ENCODE results near the gene C7orf33. TPM values are rescaled to one million over a fixed set of nuclear protein-coding genes. Genes with fewer than 3 reads are reported as not detected.

The C7orf33 gene
- polyA plus RNA-seq, 3 donors: 0.05 TPM; not detected in 2

DNA sequence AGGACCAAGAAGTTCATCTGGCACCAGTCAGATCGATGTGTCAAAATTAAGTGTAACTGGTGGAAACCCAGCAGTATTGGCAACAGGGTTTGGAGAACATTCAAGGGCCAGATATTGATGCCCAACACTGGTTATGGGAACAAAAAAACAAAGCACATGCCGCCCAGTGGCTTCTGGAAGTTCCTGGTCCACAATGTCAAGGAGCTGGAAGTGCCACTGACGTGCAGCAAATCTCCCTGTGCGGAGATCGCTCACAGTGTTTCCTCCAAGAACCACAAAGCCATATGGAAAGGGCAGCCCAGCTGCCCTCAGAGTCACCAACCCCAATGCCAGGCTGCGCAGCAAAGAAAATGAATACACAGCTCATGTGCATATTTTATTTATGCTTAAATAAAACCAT lies 10.1 kb upstream of the C7orf33 start:
- H3K27ac ChIP-seq (ENCODE audit: low read depth in 1 of 2, low read length in 2 of 2): no peak overlapping the region
- H3K9me3 ChIP-seq (replicated peaks in 1 of 2; ENCODE audit: control insufficient read depth in 1 of 2, insufficient read depth in 1 of 2, low read length in 2 of 2): no peaks in the 10 kb centered on the region
- no peak for DNase-seq
- Mint-ChIP-seq H3K4me3 (no peak overlapping the region), H3K4me1 (peaks cover 54% of the 10 kb centered on the region), H3K9me3 (peaks cover 0 to 2% (median 0%) of the 10 kb centered on the region in 7 donors), H3K36me3 (no peaks in the 10 kb centered on the region), H3K27me3 (ENCODE audit: low read depth in 3 of 3) (no peaks in the 10 kb centered on the region), H3K27ac (peak overlapping the region in 3 of 7 donors; percentile 46 to 88 (median 46))
- no peak overlapping the region for H2AFZ ChIP-seq (ENCODE audit: insufficient read depth, low read depth, low read length, poor library complexity, severe bottlenecking)
- no peaks in the 10 kb centered on the region for H4K20me1 ChIP-seq (ENCODE audit: insufficient read depth, low read length)
- no peaks in the 10 kb centered on the region for H3K27me3 ChIP-seq (ENCODE audit: control insufficient read depth in 2 of 2, insufficient read depth in 2 of 2, low read length in 2 of 2)
- intact Hi-C loops (cut with micrococcal nuclease): no loop called here
- no peak overlapping the region for H3K4me2 ChIP-seq (replicated peaks; ENCODE audit: extremely low read depth, low read length, poor library complexity, severe bottlenecking)
- H3K4me1 ChIP-seq (ENCODE audit: control insufficient read depth in 1 of 2, insufficient read depth in 2 of 2, low read length in 2 of 2): peaks cover 43 to 46% of the 10 kb centered on the region in 2 donors
- TF ChIP-seq, protein P1, sequence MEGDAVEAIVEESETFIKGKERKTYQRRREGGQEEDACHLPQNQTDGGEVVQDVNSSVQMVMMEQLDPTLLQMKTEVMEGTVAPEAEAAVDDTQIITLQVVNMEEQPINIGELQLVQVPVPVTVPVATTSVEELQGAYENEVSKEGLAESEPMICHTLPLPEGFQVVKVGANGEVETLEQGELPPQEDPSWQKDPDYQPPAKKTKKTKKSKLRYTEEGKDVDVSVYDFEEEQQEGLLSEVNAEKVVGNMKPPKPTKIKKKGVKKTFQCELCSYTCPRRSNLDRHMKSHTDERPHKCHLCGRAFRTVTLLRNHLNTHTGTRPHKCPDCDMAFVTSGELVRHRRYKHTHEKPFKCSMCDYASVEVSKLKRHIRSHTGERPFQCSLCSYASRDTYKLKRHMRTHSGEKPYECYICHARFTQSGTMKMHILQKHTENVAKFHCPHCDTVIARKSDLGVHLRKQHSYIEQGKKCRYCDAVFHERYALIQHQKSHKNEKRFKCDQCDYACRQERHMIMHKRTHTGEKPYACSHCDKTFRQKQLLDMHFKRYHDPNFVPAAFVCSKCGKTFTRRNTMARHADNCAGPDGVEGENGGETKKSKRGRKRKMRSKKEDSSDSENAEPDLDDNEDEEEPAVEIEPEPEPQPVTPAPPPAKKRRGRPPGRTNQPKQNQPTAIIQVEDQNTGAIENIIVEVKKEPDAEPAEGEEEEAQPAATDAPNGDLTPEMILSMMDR (IDR thresholded peaks at IDR 0.05): no peak
- no peaks in the 10 kb centered on the region for H3K79me2 ChIP-seq (ENCODE audit: insufficient read depth, low read length)
- no peaks in the 10 kb centered on the region for H3K36me3 ChIP-seq (replicated peaks in 1 of 2; ENCODE audit: control insufficient read depth in 1 of 2, insufficient read depth in 2 of 2, low read length in 2 of 2)
- 90% methylated on average over 6 of the region's 6 CpGs for WGBS (ENCODE audit: insufficient coverage)
- H3K4me3 ChIP-seq (replicated peaks in 1 of 3; ENCODE audit: low read depth in 2 of 3, low read length in 3 of 3): no peak overlapping the region
- H3K9ac ChIP-seq (ENCODE audit: insufficient read depth, low read length, poor library complexity, severe bottlenecking): no peak overlapping the region

DNA sequence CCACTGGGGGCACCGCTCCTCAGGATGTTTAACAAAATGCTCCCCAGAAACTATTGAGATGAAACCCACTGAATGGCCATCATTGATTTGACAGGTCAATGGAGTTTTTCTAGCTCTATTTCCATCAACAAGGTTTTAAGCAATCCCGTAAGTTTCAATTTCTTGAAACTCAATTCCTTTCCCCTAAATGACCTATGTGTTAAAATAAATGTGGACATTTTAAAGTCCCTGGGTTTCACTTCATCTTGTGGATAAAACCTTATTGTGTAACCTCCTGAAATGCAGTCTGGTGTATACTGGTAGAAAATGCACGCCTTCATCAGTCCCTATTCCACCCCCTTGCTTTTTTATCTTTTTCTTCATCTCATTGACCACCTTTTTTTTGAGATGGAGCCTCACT lies 8.9 kb upstream of the C7orf33 start:
- Histone ChIP-seq H3K79me2 (ENCODE audit: insufficient read depth, low read length) (no peaks in the 10 kb centered on the region), H3K9me3 (replicated peaks in 1 of 2; ENCODE audit: control insufficient read depth in 1 of 2, insufficient read depth in 1 of 2, low read length in 2 of 2) (no peaks in the 10 kb centered on the region), H4K20me1 (ENCODE audit: insufficient read depth, low read length) (no peaks in the 10 kb centered on the region), H3K36me3 (replicated peaks in 1 of 2; ENCODE audit: control insufficient read depth in 1 of 2, insufficient read depth in 2 of 2, low read length in 2 of 2) (no peaks in the 10 kb centered on the region), H3K4me3 (replicated peaks in 1 of 3; ENCODE audit: low read depth in 2 of 3, low read length in 3 of 3) (peak overlapping the region in 1 of 3 experiments; percentile 45), H3K27ac (ENCODE audit: low read depth in 1 of 2, low read length in 2 of 2) (peak overlapping the region; percentile 55 to 56), H3K9ac (ENCODE audit: insufficient read depth, low read length, poor library complexity, severe bottlenecking) (no peak overlapping the region), H3K4me1 (ENCODE audit: control insufficient read depth in 1 of 2, insufficient read depth in 2 of 2, low read length in 2 of 2) (peaks cover 42 to 44% of the 10 kb centered on the region in 2 donors), H3K27me3 (ENCODE audit: control insufficient read depth in 2 of 2, insufficient read depth in 2 of 2, low read length in 2 of 2) (no peaks in the 10 kb centered on the region), H3K4me2 (replicated peaks; ENCODE audit: extremely low read depth, low read length, poor library complexity, severe bottlenecking) (peak overlapping the region; percentile 54), H2AFZ (ENCODE audit: insufficient read depth, low read depth, low read length, poor library complexity, severe bottlenecking) (peak overlapping the region; percentile 69)
- Mint-ChIP-seq H3K9me3 (peaks cover 0 to 3% (median 0%) of the 10 kb centered on the region in 7 donors), H3K27me3 (ENCODE audit: low read depth in 3 of 3) (no peaks in the 10 kb centered on the region), H3K36me3 (no peaks in the 10 kb centered on the region), H3K27ac (peak overlapping the region; percentile 66 to 92 (median 88)), H3K4me3 (peak overlapping the region; percentile 61 to 86), H3K4me1 (peaks cover 47% of the 10 kb centered on the region)
- peak; percentile 37 to 59 (median 55) for DNase-seq
- TF ChIP-seq, protein P1 (IDR thresholded peaks at IDR 0.05): peak; percentile 21
- 35% methylated on average over 2 of the region's 3 CpGs for WGBS (ENCODE audit: insufficient coverage)
- intact Hi-C loops (cut with micrococcal nuclease): no loop called here

Measured in CD14-positive monocyte (primary cell).